Measurements from ENCODE around the gene WSCD1.

Gene WSCD1

GRCh38 chr17:6107791-6108190 lies 37.6 kb downstream of the WSCD1 start:
- TF ChIP-seq CREB5 (CRISPR knock-in tag; IDR thresholded peaks at IDR 0.05; ENCODE audit: low read depth) (no peak), TSHZ2 (CRISPR knock-in tag; IDR thresholded peaks at IDR 0.05) (no peak), BACH2 (CRISPR knock-in tag; IDR thresholded peaks at IDR 0.05; ENCODE audit: borderline replicate concordance) (no peak), CSDC2 (CRISPR knock-in tag; IDR thresholded peaks at IDR 0.05) (no peak), ZC3H10 (CRISPR knock-in tag; IDR thresholded peaks at IDR 0.05) (no peak)
- ATAC-seq: no peak

GRCh38 chr17:6108382-6108781 lies 38.2 kb downstream of the WSCD1 start:
- ATAC-seq: no peak
- no peak for TF ChIP-seq ZFP3 (CRISPR knock-in tag; IDR thresholded peaks at IDR 0.05)
- no peak for TF ChIP-seq TOX (CRISPR knock-in tag; IDR thresholded peaks at IDR 0.05; ENCODE audit: borderline replicate concordance)
- no peak for TF ChIP-seq ZNF565 (CRISPR knock-in tag; conservative IDR thresholded peaks at IDR 0.05; ENCODE audit: low read depth)
- TF ChIP-seq ISL1 (CRISPR knock-in tag; IDR thresholded peaks at IDR 0.05): no peak
- no peak for TF ChIP-seq OSR1 (CRISPR knock-in tag; IDR thresholded peaks at IDR 0.05)
- no peak for TF ChIP-seq TSHZ2 (CRISPR knock-in tag; IDR thresholded peaks at IDR 0.05)
- no peak for TF ChIP-seq PATZ1 (CRISPR knock-in tag; IDR thresholded peaks at IDR 0.05; ENCODE audit: borderline replicate concordance)
- TF ChIP-seq ZNF8 (CRISPR knock-in tag; IDR thresholded peaks at IDR 0.05): no peak
- no peak for TF ChIP-seq ZC3H10 (CRISPR knock-in tag; IDR thresholded peaks at IDR 0.05)
- TF ChIP-seq CSDC2 (CRISPR knock-in tag; IDR thresholded peaks at IDR 0.05): no peak
- TF ChIP-seq GLIS3 (CRISPR knock-in tag; IDR thresholded peaks at IDR 0.05): no peak
- TF ChIP-seq ARNTL (CRISPR knock-in tag; IDR thresholded peaks at IDR 0.05; ENCODE audit: borderline replicate concordance, low read depth): no peak
- no peak for TF ChIP-seq TCF4 (CRISPR knock-in tag; IDR thresholded peaks at IDR 0.05; ENCODE audit: borderline replicate concordance)
- no peak for TF ChIP-seq SNAI2 (CRISPR knock-in tag; IDR thresholded peaks at IDR 0.05)
- TF ChIP-seq ZFP30 (CRISPR knock-in tag; IDR thresholded peaks at IDR 0.05): no peak
- TF ChIP-seq ZNF70 (CRISPR knock-in tag; IDR thresholded peaks at IDR 0.05): no peak
- no peak for TF ChIP-seq CSRNP3 (CRISPR knock-in tag; IDR thresholded peaks at IDR 0.05)
- no peak for TF ChIP-seq BACH2 (CRISPR knock-in tag; IDR thresholded peaks at IDR 0.05; ENCODE audit: borderline replicate concordance)
- no peak for TF ChIP-seq ESRRG (CRISPR knock-in tag; IDR thresholded peaks at IDR 0.05)
- TF ChIP-seq PPARA (CRISPR knock-in tag; IDR thresholded peaks at IDR 0.05; ENCODE audit: borderline replicate concordance): no peak

GRCh38 chr17:6108987-6109386 lies 38.8 kb downstream of the WSCD1 start:
- ATAC-seq: no peak
- TF ChIP-seq PPARA (CRISPR knock-in tag; IDR thresholded peaks at IDR 0.05; ENCODE audit: borderline replicate concordance) (no peak), ZFP3 (CRISPR knock-in tag; IDR thresholded peaks at IDR 0.05) (no peak), CSDC2 (CRISPR knock-in tag; IDR thresholded peaks at IDR 0.05) (no peak), ISL1 (CRISPR knock-in tag; IDR thresholded peaks at IDR 0.05) (no peak), POU6F1 (CRISPR knock-in tag; IDR thresholded peaks at IDR 0.05; ENCODE audit: borderline replicate concordance, low read depth) (no peak), TCF4 (CRISPR knock-in tag; IDR thresholded peaks at IDR 0.05; ENCODE audit: borderline replicate concordance) (no peak), ZC3H10 (CRISPR knock-in tag; IDR thresholded peaks at IDR 0.05) (no peak), ARNTL (CRISPR knock-in tag; IDR thresholded peaks at IDR 0.05; ENCODE audit: borderline replicate concordance, low read depth) (no peak), BACH2 (CRISPR knock-in tag; IDR thresholded peaks at IDR 0.05; ENCODE audit: borderline replicate concordance) (no peak), PATZ1 (CRISPR knock-in tag; IDR thresholded peaks at IDR 0.05; ENCODE audit: borderline replicate concordance) (no peak), CREB5 (CRISPR knock-in tag; IDR thresholded peaks at IDR 0.05; ENCODE audit: low read depth) (no peak)
